DND-41 (cell line): Measurements from ENCODE around the gene EML3.
"Not testable (repeated sequence)": the region's sequence is repeated elsewhere in the genome, so short reads cannot be mapped to it uniquely, and the experiment has no call there.

ENCODE experiments used
- CTCF ChIP-seq: IDR thresholded peaks from 2 replicates; pipeline ENCODE4 v1.5.1; 2012; ENCODE audit warnings: borderline replicate concordance, low read length, moderate library complexity, mild to moderate bottlenecking; ENCODE audit not compliant: poor library complexity, severe bottlenecking; ENCODE audit errors: extremely low read depth
- EZH2 ChIP-seq: IDR thresholded peaks from 3 replicates; pipeline ENCODE4 v1.6.1; 2012; ENCODE audit warnings: borderline replicate concordance, low read depth, mild to moderate bottlenecking, moderate library complexity, low read length, inconsistent platforms; ENCODE audit not compliant: severe bottlenecking

- TF ChIP-seq CTCF, EZH2: not testable (repeated sequence)
Measured at GRCh38 chr11:62616957-62617356, 4.4 kb upstream of the EML3 start.
